Right lobe of liver (tissue), 4 donors: Measurements from ENCODE around the gene WDFY3.

ENCODE experiments used
- CTCF ChIP-seq, 4 donors: fragments of 200-600 bp in 3 of 4; fragments of 450-650 bp in 1 of 4; IDR thresholded peaks; one replicate each; pipeline versions ENCODE4 v1.5.1 to v1.8.0; 2016 to 2022; ENCODE audit warnings: antibody characterized with exemption in 4 of 4, mild to moderate bottlenecking in 2 of 4
- POLR2A ChIP-seq: fragments of 450-650 bp; IDR thresholded peaks from one replicate; pipeline ENCODE4 v1.6.1; 2017; ENCODE audit warnings: antibody characterized with exemption, mild to moderate bottlenecking
- donor health status: DM: no; HTN: no; CAD: no.
- donor health status: DM: no; HTN: no; CAD: no.
- donor health status: DM: no; HTN: yes; CAD: no.

- no peak for TF ChIP-seq CTCF (IDR thresholded peaks at IDR 0.05)
- no peak for TF ChIP-seq POLR2A
These were observed 213.0 kb downstream of the WDFY3 start for GRCh38 chr4:84753321-84753972.
